Activated CD8-positive, alpha-beta memory T cell treated with anti-CD3 and anti-CD28 coated beads, Interleukin-2, amount 50 U/mL, for 4 hours (primary cell): ENCODE measurements around the gene SYNE2.
"Not testable (repeated sequence)": the region's sequence is repeated elsewhere in the genome, so short reads cannot be mapped to it uniquely, and the experiment has no call there.

Experiments used
- DNase-seq: peaks from one replicate; pipeline ENCODE4 v3.0.0-alpha.2; 2020

Gene SYNE2

GRCh38 chr14:64040044-64040443 lies 187.2 kb downstream of the SYNE2 start:
- no peak for DNase-seq

DNA sequence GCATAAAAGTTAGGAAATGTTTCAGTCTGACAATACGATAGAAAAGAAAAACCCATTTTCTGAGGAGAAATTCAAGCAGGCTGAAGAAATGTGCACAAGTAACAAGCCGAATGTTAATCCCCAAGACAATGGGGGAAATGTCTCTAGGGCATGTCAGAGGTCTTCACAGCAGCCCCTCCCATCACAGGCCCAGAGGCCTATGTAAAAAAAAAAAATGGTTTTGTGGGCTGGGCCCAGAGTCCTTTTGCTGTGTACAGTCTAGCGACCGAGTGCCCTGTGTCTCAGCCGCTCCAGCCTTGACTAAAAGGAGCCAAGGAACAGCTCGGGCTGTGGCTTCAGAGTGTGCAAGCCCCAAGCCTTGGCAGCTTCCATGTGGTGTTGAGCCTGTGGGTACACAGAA lies 190.5 kb downstream of the SYNE2 start:
- DNase-seq: not testable (repeated sequence)

DNA sequence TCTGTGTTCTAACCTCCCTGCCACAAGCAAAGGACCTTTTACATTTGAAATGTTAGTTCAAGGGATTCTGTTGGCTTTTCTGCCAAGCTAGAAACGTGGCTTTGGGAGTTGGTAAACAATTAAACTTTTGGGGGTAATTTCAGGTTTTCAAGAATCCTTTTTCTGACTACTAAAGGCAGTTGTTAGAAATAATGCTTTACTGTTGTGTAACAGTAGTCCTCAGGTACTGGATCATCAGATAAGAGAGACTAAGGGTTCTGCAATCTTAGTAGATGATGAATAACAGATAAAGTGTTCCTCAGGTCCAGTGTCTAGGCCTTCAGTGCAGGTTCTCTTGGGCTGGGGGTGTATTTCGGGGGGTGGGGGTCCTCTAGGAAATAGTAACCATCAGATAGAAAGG lies 192.3 kb downstream of the SYNE2 start:
- DNase-seq: no peak

GRCh38 chr14:64049616-64050381 lies 197.0 kb downstream of the SYNE2 start:
- no peak for DNase-seq

DNA sequence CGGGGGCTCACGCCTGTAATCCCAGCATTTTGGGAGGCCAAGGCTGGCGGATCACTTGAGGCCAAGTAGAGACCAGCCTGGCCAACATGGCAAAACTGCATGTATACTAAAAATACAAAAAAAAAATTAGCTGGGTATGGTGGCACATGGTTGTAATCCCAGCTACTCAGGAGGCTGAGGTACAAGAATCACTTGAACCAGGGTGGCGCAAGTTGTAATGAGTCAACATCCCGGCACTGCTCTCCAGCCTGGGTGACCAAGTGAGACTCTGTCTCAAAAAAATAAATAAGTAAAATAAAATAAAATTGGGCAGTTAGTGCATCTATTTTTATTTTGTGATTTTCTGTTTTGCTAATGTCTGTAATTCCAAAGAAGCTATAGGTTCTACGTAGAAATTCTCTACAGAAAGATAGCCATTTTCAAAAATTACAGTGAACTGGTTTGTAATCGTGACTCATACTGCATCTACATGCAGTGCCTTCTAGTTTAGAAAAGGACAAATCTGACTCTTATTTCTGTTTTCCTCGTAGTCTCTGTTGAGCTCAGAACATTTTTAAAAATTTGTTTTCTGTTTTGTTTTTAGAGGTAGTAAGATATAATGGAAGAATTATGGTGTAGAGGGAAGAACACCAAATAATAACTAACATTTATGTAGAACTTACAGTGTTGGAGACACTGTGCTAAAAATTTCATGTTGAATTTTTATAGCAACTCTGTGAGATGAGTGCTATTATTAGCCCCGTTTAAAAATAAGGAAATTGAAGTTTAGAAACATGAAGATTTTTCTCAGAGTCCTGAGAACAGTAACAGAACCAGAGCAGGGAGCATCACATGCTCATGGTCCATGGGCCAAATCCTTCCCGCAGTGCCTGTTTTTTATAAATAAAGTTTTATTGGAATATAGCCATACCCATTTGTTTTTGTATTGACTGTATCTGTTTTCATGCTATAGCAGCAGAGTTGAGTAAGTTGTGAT lies 201.2 kb downstream of the SYNE2 start:
- no peak for DNase-seq

DNA sequence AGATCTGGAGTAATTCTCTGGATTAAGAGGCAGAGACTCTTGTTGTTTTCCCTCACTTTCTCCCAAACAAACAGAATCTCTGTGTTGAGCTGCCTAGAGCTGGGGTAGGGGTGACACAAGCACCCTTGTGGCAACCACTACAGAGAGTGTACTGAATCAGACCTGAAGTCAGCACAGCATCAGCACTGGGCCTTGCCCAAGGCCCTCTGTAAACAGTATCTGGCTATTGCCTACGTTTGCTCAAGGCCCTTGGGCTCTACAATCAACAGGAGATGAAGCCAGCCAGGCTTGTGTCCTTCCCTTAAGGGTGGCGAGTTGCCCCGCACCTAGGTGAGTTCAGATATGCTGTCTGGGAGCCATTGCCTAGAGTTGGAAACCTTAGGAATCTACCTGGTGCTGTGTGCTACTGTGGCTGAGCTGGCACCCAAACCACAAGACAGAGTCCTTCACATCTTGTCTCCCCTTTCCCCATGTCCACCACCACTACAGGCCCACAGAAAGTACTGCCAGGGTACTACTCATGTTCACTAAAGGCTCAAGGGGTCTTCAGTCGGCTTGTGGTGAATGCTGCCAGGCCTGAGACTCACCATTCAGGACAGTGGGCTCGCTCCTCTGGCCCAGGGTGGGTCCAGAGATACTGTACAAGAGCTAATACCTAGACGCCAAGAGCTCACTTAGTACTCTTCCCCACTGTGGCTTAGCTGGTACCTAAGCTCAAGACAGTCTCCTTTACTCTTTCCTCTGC lies 206.8 kb downstream of the SYNE2 start:
- no peak for DNase-seq

DNA sequence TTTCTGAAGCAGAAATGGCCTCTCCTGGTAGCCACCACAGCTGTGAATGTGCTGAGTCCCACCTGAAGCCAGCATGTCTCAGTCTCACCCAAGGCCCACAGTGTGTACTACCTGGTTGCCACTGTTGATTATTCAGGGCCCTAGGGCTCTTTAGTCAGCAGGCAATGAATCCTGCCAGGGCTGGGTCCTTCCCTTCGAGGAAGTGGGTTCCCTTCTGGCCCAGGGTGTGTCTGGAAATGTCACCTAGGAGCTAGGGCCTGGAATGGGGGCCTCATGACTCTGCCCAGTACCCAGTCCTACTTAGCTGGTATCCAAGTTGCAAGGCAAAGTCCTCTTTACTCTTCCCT lies 207.4 kb downstream of the SYNE2 start:
- DNase-seq: no peak

GRCh38 chr14:64060648-64061096 lies 207.9 kb downstream of the SYNE2 start:
- no peak for DNase-seq

GRCh38 chr14:64061115-64061514 lies 208.3 kb downstream of the SYNE2 start:
- no peak for DNase-seq

DNA sequence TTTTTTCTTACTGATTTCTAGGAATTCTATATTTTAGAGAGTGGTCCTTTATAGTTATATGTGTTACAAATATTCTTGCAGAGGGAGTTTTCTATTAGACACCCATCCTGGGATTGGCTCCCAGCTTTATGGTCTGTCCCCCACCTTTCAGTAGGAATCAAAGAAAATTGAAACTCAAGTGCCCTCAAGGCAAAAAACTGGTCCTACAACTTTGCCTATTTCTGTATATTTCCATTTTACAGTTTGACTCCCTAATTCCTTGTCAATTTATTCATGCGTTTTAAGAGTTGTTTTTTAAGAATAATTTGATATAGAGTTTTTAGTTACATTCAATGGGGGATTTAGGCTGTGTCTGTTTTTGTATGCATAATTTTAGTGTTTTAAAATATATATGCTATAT lies 208.9 kb downstream of the SYNE2 start:
- no peak for DNase-seq

- no peak for DNase-seq
Observed at GRCh38 chr14:64062381-64063115, 209.7 kb downstream of the SYNE2 start.

- no peak for DNase-seq
Observed at GRCh38 chr14:64064447-64064846, 211.6 kb downstream of the SYNE2 start.

GRCh38 chr14:64069634-64070359 lies 217.0 kb downstream of the SYNE2 start:
- DNase-seq: no peak

GRCh38 chr14:64074961-64075612 lies 222.3 kb downstream of the SYNE2 start:
- DNase-seq: no peak

GRCh38 chr14:64075613-64076005 lies 222.8 kb downstream of the SYNE2 start:
- no peak for DNase-seq

- no peak for DNase-seq
Observed at GRCh38 chr14:64080452-64080851, 227.6 kb downstream of the SYNE2 start.

DNA sequence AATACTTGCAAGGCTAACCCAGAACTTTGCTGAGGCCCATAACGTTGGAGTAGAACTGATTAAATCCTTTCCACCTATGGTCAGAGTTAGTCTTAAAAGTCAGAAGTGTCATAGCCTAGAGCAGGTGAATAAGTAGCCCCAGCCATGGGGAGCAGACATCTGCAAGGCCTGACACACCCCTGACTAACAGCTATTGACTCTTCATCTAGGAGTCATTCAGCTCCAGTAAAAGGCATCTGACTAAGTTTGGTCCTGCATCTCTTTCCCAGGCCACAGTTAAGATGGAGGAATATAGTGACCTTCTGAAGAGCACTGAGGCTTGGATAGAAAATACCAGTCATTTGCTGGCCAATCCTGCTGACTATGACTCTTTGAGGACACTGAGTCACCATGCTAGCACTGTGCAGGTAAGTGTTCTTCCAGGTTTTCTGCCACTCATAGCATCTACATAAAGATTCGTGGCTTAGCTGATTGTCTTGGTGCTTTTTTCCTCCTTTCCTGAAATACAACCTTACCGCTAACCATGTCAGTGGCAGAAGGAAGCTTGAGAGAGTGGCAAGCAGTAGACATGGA lies 228.5 kb downstream of the SYNE2 start:
- DNase-seq: no peak

GRCh38 chr14:64082837-64083236 lies 230.0 kb downstream of the SYNE2 start:
- DNase-seq: no peak

- no peak for DNase-seq
Observed at GRCh38 chr14:64088647-64088964, 235.8 kb downstream of the SYNE2 start.

- DNase-seq: no peak
Observed at GRCh38 chr14:64089920-64090319, 237.1 kb downstream of the SYNE2 start.

DNA sequence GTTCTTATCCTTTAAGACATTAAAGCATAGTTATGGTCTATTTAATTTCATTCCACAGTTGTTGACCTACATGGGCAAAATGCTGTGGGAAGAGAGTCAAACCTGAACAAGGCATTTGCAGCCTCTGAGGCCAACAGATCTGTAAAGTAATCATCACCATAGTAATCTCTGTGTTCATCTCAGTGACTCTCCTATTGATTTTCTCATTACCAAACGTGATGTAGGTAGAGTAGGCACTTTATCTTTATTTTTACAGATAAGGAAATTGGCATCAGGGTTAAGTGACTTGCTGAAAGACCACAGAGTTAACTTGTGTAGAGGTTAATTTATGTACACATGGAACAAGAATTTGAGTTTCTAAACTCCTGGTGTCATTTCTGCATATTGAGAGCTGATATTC lies 238.4 kb downstream of the SYNE2 start:
- no peak for DNase-seq
